Tongue (tissue), 2 donors: Measurements from ENCODE around the gene ZNF77. TPM values are rescaled to one million over a fixed set of nuclear protein-coding genes. Genes with fewer than 3 reads are reported as not detected.
"Not testable (repeated sequence)": the region's sequence is repeated elsewhere in the genome, so short reads cannot be mapped to it uniquely, and the experiment has no call there.

ENCODE experiments used
- DNase-seq: peaks from one replicate; pipeline ENCODE4 v3.0.0-alpha.2; 2015
- total RNA-seq: library from RNA; depleted of rRNA; stranded (reverse); fragments of >200 nt; gene quantifications from one replicate; pipeline ENCODE4 v1.2.3, GENCODE V29; 2014

ZNF77 gene
- 5.2 TPM for total RNA-seq

DNA sequence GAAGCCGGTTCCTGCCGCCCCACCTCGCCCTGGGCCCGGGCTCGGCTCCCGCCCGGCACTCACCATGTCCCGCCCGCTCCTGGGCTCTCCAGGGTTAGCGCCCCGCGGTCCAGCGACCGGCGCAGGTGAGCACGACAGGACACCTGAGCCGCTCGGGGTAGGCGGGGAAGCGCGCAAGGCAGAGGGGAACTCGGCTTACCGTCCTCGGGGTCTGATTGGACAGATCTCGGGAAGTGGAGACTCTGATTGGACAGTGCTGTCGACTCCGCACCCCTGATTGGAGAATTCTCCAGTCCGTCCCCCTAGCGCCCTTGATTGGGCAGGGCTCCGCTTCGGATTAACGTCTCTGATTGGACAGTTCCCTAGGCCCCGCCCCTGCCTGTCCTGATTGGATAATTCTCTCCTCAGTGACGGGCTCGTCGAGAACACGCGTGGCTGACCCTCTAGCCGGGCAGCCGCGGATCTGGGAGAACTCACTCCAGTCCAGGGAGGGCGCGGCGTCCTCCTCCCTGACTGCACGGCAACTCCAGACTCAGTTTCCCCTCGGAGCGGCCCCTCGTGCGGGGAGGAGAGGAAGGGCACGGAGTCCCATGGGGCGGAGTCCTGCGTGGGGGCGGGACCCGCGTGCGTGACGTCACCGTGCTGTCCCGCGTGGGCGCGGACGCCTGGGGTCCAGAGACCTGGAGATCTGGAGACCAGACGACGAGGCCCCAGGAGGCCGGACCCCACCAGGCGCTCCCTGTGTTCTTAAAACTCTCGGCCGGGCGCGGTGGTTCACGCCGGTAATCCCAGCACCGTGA lies at the start of gene ZNF77:
Gene ZNF77 (minus strand): TSS at position 197 of the 800 bp plus-strand sequence. CDS start 131 bp downstream, at position 66.
- peak; percentile 100 for DNase-seq

GRCh38 chr19:2993579-2993978 lies 48.8 kb upstream of the ZNF77 start:
- no peak for DNase-seq

DNA sequence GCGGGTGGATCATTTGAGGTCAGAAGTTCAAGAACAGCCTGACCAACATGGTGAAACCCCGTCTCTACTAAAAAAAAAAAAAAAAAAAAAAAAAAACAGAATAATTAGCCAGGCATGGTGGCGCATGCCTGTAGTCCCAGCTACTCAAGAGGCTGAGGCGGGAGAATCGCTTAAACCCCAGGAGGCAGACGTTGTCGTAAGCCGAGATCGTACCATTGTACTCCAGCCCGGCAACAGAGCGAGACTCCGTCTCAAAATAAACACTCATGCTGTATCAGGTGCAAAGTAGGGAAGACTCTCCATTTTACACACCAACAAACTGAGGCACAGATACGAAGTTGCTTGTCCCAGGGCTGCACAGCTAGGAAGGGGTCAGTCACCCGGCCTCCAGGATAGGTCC lies 48.2 kb upstream of the ZNF77 start:
- DNase-seq, result no peak

- DNase-seq, result not testable (repeated sequence)
These were observed 47.6 kb upstream of the ZNF77 start for GRCh38 chr19:2992333-2992732.

DNA sequence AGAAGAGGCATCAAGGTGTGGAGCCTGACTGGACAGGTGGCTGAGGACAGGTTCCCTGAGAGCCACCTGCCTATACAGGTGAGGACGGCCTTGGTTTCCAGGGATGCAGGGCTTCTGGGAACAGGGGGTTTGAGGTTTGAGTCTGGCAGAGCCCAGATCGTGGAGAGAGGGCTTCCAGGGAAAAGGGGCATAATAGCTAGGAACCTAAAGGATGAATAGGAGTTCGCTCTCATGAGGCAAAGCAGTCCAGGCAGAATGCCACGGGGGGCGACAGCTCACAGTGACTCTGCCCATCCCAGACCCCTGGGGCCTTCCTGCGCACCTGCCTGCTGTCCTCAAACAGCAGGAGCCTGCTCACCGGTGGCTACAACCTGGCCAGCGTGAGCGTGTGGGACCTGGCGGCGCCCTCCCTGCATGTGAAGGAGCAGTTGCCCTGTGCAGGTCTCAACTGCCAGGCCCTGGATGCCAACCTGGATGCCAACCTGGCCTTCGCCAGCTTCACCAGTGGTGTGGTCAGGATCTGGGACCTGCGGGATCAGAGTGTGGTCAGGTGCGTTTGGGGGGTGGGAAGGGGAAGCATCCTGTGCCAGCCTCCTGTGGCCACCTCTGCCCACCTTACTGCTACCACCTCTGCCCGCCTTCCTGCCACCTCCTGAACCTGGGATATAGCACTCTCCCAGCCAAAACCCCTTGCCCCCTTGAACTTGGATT lies 44.6 kb upstream of the ZNF77 start:
- no peak for DNase-seq

- DNase-seq, result no peak
These were observed 43.8 kb upstream of the ZNF77 start for GRCh38 chr19:2988568-2988967.

GRCh38 chr19:2987797-2988196 lies 43.0 kb upstream of the ZNF77 start:
- DNase-seq, result no peak

- peak; percentile 62 for DNase-seq
These were observed 42.3 kb upstream of the ZNF77 start for GRCh38 chr19:2986951-2987524.

DNA sequence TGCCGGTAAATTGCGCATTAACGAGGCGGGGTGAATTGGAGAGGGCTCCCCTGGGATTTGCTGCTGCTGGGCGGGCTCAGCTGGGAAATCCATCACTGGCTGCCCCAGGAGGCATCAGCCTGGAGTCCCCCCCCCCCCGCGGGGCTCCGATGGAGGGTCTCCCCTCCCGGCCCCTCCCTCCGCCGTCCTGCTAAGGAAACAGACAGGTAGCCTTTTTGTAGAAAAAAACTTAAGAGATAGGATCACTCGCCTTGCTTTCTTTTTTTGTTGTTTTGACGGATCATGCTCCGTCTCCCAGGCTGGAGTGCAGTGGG lies 39.4 kb upstream of the ZNF77 start:
- no peak for DNase-seq

GRCh38 chr19:2983351-2984214 lies 38.8 kb upstream of the ZNF77 start:
- DNase-seq, result peak; percentile 80

GRCh38 chr19:2982983-2983350 lies 38.2 kb upstream of the ZNF77 start:
- peak; percentile 96 for DNase-seq

DNA sequence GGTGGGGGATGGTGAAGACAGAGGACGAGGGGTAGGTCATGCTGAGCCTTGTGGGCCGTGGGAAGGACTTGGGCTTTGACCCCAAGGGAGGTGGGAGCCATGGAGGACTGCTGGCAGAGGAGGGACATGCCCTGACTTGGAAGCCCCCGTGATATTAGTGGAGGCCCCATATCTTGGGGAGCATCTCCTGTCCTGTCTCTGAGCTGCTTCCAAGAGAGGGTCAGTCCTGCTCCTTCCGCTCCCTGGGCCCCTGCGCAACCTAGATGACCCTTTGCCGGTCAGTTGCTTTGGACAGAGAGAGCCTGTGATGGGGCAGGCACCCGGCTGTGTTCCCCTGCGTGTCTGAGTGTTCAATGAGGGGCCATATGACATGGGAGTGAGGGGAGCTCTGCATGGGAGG lies 37.8 kb upstream of the ZNF77 start:
- DNase-seq, result no peak

GRCh38 chr19:2981898-2982297 lies 37.1 kb upstream of the ZNF77 start:
- DNase-seq, result no peak

DNA sequence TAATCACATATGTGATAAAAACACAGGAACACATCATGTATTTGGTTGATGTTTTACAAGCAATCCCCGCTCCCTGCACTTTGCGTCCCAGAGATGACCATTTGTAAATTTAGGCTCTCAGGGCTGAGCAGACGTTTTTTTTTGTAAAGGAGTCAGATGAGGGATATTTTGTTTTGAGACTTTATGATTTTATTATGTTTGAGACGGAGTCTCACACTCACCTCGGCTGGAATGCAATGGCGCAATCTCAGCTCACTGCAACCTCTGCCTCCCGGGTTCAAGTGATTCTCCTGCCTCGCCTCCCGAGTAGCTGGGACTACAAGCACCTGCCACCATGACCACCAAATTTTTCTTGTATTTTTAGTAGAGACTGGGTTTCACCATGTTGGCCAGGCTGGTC lies 34.0 kb upstream of the ZNF77 start:
- DNase-seq, result no peak

- no peak for DNase-seq
These were observed 33.5 kb upstream of the ZNF77 start for GRCh38 chr19:2978166-2978767.

- DNase-seq, result no peak
These were observed 33.0 kb upstream of the ZNF77 start for GRCh38 chr19:2977746-2978138.

- peak; percentile 98 for DNase-seq
These were observed 32.4 kb upstream of the ZNF77 start, which contains the start of gene TLE6 for GRCh38 chr19:2977001-2977745. TSS of gene TLE6 (plus strand) at chr19:2977564. CDS start at chr19:2978234, 670 bp downstream.

DNA sequence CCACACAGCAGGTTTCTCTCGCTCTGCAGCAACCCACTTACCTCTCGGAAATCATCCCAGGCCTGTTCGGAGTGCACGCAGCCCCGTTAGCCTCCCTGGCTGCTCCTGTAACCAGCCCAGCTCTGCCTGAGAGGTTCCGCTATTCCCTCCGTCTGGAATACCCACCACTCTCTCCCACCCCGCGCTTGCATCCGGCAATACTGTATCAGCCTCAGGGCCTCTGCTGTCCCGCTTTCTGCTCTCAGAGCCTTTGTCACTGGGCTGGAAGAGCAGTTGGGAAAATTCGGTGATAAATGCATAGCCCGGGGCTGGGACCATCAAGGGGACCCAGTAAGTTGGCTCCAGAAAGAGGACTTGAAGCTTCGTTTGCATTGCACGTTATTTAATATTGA lies 31.8 kb upstream of the ZNF77 start:
- DNase-seq, result no peak

- no peak for DNase-seq
These were observed 29.7 kb upstream of the ZNF77 start for GRCh38 chr19:2974342-2975041.

DNA sequence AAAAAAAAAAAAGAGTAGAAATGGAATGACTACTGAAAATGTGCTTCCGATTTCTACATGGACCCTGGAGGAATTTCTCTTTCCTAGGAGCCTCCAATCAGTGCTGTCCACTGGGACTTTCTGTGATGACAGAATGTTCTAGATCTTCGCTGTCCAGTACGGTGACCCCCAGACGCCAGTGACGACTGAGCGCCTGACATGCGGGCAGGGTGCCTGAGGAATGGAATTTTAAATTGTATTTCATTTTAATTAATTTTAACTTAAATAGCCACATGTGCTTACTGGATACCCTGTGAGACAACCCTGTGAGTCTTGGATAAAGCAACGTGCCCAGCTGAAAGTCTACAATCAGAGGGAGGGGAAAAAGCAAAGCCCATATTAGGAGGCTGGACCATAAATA lies 28.5 kb upstream of the ZNF77 start:
- no peak for DNase-seq
